Ishikawa (cell line): ENCODE results near the gene GMPPA.

Experiments
- CEBPB ChIP-seq: IDR thresholded peaks from 2 replicates; pipeline ENCODE4 v1.6.1; 2012
- CREB1 ChIP-seq: IDR thresholded peaks from 2 replicates; pipeline ENCODE4 v1.6.1; 2012; ENCODE audit warnings: low read depth
- EGR1 ChIP-seq: IDR thresholded peaks from 2 replicates; pipeline ENCODE4 v1.6.1; 2012
- EP300 ChIP-seq: IDR thresholded peaks from 2 replicates; pipeline ENCODE4 v1.6.1; 2012; ENCODE audit warnings: borderline replicate concordance
- FOXM1 ChIP-seq: IDR thresholded peaks from 2 replicates; pipeline ENCODE4 v1.6.1; 2012; ENCODE audit warnings: low read depth, borderline replicate concordance
- NFIC ChIP-seq: IDR thresholded peaks from 2 replicates; pipeline ENCODE4 v1.6.1; 2012
- RAD21 ChIP-seq: IDR thresholded peaks from 2 replicates; pipeline ENCODE4 v1.6.1; 2012; ENCODE audit warnings: low read depth
- TAF1 ChIP-seq: IDR thresholded peaks from 2 replicates; pipeline ENCODE4 v1.6.1; 2012; ENCODE audit warnings: low read depth, mild to moderate bottlenecking
- TCF12 ChIP-seq: IDR thresholded peaks from 2 replicates; pipeline ENCODE4 v1.6.1; 2012; ENCODE audit warnings: low read depth
- TEAD4 ChIP-seq: IDR thresholded peaks from 2 replicates; pipeline ENCODE4 v1.6.1; 2012
- YY1 ChIP-seq: IDR thresholded peaks from 2 replicates; pipeline ENCODE4 v1.6.1; 2012; ENCODE audit warnings: low read depth
- ZBTB7A ChIP-seq: IDR thresholded peaks from 2 replicates; pipeline ENCODE4 v1.6.1; 2012; ENCODE audit warnings: low read depth
- TF ChIP-seq, protein P1 (sequence below): IDR thresholded peaks from 2 replicates; pipeline ENCODE4 v1.6.1; 2012; ENCODE audit warnings: low read depth, mild to moderate bottlenecking
- TF ChIP-seq, protein P2 (sequence below): IDR thresholded peaks from 2 replicates; pipeline ENCODE4 v1.6.1; 2012
- TF ChIP-seq, protein P3 (sequence below): IDR thresholded peaks from 2 replicates; pipeline ENCODE4 v1.6.1; 2012

The GMPPA gene

DNA sequence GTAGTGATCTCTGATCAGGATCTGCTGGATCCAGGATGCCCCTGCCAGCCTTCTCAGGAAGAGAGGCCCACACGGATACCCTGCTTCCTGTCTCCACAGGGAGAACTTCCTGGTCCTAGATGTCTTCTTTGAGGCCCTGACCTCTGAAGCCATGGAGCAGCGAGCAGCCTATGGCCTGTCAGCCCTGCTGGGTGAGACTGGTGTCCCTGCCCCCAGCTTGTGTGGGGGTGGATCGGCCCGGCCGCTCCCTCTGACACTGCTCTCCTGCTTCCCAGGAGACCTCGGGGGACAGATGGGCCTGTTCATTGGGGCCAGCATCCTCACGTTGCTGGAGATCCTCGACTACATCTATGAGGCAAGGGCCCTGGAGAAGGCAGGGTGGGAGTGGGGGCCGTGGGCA is 38.3 kb downstream of the GMPPA start:
- 0 out of 2 replicates have a peak, but pooled peaks have one; percentile 29 for TF ChIP-seq EGR1
- no peak for TF ChIP-seq CREB1
- no peak for TF ChIP-seq RAD21

DNA sequence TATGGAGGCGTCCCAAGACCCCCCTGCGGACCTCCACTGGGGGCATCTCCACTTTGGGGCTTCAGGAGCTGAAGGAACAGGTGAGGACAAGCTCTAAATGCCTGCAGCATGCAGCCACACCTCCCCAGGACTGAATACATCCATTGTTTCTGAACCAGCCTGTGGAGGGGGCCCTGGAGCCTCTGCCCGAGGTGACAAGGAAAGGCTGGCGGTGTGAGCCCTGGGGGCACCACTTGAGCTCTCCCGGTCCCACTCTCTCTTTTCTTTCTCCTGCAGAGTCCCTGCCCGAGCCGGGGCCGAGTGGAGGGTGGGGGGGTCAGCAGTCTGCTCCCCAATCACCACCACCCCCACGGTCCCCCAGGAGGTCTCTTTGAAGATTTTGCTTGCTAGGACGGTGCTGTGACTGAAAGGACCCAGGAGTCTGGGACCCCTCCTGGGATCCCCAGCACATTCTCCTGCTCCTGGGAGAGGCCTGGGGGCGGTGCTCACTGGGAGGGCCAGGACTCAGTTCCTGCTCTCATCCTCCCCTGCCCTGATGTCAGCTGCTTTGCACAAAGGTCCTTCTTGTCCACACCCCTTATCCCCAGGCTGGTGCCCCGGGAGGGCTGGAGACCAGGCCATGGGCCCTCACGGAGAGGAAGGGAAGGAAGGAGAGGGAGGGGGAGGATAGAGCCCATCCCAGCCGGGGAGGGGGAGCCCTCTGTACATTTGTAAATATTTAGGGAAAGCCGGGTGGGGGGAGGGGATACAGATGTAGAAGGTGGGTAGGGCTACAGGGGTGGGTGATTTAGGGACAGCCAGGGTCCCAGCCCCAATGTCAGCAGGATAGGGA is 39.2 kb downstream of the GMPPA start:
- TF ChIP-seq TEAD4: no peak
- no peak for TF ChIP-seq CEBPB
- TF ChIP-seq, protein P1, sequence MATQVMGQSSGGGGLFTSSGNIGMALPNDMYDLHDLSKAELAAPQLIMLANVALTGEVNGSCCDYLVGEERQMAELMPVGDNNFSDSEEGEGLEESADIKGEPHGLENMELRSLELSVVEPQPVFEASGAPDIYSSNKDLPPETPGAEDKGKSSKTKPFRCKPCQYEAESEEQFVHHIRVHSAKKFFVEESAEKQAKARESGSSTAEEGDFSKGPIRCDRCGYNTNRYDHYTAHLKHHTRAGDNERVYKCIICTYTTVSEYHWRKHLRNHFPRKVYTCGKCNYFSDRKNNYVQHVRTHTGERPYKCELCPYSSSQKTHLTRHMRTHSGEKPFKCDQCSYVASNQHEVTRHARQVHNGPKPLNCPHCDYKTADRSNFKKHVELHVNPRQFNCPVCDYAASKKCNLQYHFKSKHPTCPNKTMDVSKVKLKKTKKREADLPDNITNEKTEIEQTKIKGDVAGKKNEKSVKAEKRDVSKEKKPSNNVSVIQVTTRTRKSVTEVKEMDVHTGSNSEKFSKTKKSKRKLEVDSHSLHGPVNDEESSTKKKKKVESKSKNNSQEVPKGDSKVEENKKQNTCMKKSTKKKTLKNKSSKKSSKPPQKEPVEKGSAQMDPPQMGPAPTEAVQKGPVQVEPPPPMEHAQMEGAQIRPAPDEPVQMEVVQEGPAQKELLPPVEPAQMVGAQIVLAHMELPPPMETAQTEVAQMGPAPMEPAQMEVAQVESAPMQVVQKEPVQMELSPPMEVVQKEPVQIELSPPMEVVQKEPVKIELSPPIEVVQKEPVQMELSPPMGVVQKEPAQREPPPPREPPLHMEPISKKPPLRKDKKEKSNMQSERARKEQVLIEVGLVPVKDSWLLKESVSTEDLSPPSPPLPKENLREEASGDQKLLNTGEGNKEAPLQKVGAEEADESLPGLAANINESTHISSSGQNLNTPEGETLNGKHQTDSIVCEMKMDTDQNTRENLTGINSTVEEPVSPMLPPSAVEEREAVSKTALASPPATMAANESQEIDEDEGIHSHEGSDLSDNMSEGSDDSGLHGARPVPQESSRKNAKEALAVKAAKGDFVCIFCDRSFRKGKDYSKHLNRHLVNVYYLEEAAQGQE: no peak
- no peak for TF ChIP-seq TAF1
- TF ChIP-seq NFIC: no peak
- no peak for TF ChIP-seq YY1
- TF ChIP-seq RAD21: no peak
- TF ChIP-seq TCF12: no peak
- TF ChIP-seq EGR1: no peak
- no peak for TF ChIP-seq FOXM1
- TF ChIP-seq, protein P2, sequence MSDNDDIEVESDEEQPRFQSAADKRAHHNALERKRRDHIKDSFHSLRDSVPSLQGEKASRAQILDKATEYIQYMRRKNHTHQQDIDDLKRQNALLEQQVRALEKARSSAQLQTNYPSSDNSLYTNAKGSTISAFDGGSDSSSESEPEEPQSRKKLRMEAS: no peak
- no peak for TF ChIP-seq CREB1
- TF ChIP-seq ZBTB7A: no peak
- no peak for TF ChIP-seq EP300
- TF ChIP-seq, protein P3, sequence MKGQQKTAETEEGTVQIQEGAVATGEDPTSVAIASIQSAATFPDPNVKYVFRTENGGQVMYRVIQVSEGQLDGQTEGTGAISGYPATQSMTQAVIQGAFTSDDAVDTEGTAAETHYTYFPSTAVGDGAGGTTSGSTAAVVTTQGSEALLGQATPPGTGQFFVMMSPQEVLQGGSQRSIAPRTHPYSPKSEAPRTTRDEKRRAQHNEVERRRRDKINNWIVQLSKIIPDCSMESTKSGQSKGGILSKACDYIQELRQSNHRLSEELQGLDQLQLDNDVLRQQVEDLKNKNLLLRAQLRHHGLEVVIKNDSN: no peak

DNA sequence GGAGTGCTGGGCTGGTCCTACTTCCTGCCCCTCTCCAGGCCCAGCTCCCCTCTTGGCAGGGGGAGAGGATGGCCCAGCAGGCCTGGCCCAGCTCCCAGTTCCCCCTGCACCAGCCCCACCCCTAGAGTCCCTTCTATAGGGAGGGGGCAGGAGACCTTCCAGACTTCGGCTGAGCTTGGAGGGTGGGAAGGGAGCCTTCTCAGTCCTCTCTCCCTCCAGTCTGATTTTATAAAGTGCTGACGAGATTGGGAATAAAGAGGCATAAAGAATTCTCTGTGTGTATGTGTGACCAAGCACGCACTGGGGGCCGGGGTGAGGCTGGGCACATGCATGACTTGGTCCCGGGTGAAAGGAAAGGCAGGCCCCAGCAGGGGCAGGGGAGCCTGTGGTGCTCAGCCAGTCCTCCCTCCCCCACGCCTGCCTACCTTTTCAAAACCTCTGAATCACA is 39.8 kb downstream of the GMPPA start:
- TF ChIP-seq TAF1 (no peak), EP300 (no peak), NFIC (peak; percentile 34; the same call in 1 of the 2 replicates)

DNA sequence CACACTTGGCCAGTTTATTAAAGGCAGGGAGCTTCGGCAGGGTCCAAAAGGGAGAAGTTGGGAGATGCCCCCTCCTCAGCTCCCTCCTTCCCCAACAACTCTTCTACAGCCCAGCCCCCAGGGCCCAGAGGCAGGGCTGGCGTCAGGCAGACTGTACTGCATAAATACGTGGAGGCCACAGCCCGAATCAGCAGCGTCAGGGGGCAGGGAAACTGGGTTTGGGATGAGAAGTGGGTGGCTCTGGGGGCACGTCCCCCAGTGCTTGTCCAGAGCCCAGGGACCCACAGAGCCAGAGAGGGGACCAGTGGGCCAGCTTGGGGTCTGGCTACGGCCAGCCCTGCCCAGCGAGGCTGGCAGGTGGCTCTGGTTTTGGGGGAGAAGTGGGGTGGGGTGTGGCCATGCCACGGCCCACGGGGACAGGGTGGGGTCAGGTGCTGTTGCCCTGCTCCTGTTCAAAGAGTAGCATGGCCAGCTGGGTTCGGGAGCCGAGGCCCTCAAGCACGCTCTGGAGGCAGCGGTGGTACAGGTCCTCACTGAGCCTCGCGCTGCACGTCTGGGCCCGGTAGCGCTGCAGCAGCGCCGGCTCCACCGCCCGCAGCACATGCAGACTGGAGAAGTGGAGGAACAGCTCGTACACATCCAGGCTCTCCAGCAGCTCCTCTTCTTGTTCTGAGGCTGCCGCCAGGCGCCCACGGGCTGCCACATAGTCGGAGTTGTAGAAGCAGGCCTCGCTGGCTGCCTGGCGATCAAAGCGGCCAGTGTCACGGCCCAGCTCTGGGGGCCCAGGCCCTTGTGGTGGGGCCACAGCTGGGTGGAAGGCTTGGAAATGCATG is 40.5 kb downstream of the GMPPA start:
- TF ChIP-seq TEAD4 (no peak), CREB1 (no peak), CEBPB (no peak)
- TF ChIP-seq, protein P1: no peak
- TF ChIP-seq, protein P2: no peak

DNA sequence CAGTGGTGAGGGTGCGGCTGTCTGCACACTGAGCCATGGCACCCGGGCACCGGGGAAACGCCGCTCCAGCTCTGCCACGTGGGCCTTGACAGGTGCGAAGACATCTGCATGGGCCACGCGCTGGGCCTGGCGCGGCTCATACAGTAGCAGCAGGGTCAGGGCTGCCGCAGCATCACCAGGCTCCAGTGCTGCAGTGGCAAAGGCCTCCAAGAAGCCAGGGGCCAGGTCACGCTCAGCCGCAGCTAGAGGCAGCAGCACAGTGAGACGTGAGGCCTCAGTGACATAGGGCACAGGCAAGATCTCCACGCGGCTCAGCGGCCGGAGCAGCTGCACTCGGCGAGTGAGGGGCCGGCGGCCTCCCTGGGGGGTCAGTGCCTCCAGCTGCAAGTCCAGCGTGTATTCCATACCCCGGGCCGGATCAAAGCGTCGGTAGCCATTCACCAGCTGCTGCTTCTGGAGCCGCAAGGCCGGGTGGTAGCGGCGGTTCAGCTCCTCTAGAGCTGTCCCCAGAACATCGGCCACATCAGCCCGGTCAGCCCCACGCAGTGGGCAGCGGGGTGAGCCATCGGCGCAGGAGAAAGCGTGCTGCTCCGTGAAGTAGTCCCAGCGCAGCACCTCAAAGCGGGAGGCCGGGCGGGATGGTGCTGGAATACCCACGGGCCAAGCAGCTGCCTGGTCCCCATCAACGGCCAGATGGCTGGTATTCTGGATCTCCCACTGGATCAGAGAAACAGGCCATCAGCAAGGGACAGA is 41.4 kb downstream of the GMPPA start:
- TF ChIP-seq TAF1 (no peak), EGR1 (no peak), TCF12 (no peak), FOXM1 (no peak), EP300 (no peak), CEBPB (no peak), RAD21 (no peak), YY1 (no peak), CREB1 (no peak), ZBTB7A (no peak), NFIC (no peak), TEAD4 (no peak)
- TF ChIP-seq, protein P2: no peak
- TF ChIP-seq, protein P3: no peak
- TF ChIP-seq, protein P1: no peak
